Measurements from ENCODE around the gene BLMH.

GRCh38 chr17:30230596-30231125, 61.1 kb downstream of the BLMH start:
- no peak for TF ChIP-seq POLR2AphosphoS5 (IDR thresholded peaks at IDR 0.05; ENCODE audit: low read depth, low read length)
- no peak for TF ChIP-seq REST (IDR thresholded peaks at IDR 0.05; ENCODE audit: insufficient read depth in 1 of 2, low read depth in 2 of 2, low read length in 2 of 2)

Measured in PFSK-1 (cell line).